GM21360 (cell line): ENCODE measurements around the gene KIDINS220.

Source experiments
- ATAC-seq: cut with Tn5 transposase; IDR thresholded peaks from one replicate; pipeline ENCODE4 v1.9.1; 2021; ENCODE audit warnings: mild to moderate bottlenecking, moderate library complexity; ENCODE audit not compliant: unreplicated experiment

The KIDINS220 gene

DNA sequence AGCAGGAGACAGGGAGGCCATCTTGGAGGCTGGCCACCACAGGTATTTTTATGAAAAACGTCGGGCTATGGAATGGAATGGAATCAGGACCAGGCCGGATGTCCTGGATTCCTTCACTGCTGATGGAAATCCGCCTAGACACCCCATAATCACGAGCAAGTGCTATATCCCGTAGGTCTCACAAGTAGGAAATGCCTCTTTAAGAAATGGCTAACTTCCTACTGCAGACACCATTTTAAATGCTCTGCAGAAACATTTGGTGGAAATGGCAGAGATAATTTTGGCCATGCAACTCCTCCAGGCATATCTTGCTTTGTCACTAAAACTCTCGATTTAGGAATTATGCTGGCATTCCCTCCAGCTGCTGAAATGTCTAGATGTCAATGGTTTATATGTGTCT is 137.6 kb downstream of the KIDINS220 start:
- no peak for ATAC-seq

DNA sequence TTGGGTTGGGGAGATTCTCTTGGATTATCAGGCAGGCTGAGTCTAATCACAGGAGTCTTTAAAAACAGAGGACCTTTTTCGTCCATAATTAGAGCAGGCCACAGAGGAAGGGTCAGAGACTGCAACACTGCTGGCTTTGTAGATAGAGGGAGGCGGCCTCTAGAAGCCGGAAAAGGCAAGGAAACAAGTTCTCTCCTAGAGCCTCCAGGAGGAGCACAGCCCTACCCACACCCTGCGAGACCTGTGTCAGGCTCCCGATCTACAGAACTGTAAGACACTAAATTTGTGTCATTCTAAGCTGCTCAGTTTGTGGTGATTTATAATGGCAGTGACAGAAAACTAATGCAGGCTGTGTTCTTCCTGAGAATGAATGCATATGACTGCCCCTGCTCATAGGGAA is 140.2 kb downstream of the KIDINS220 start:
- no peak for ATAC-seq

DNA sequence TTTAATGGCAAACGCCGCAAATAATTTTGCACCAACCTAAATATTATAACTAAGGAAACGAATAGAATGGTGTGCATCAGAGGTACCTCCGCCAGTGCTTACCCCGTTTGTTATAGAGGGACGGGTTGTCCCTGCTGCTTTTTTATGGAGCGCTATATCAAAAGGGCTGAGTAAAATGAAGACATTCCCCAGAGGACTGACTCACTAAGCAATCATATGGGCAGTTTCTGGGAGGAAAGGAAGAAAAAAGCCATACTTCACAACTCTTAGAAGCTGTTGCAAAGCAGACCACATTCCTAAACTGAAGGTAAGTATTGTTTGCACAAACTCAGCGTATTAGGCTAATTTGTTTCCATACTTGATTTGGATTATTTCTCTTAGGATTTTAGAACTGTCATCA is 142.7 kb downstream of the KIDINS220 start:
- ATAC-seq = no peak

DNA sequence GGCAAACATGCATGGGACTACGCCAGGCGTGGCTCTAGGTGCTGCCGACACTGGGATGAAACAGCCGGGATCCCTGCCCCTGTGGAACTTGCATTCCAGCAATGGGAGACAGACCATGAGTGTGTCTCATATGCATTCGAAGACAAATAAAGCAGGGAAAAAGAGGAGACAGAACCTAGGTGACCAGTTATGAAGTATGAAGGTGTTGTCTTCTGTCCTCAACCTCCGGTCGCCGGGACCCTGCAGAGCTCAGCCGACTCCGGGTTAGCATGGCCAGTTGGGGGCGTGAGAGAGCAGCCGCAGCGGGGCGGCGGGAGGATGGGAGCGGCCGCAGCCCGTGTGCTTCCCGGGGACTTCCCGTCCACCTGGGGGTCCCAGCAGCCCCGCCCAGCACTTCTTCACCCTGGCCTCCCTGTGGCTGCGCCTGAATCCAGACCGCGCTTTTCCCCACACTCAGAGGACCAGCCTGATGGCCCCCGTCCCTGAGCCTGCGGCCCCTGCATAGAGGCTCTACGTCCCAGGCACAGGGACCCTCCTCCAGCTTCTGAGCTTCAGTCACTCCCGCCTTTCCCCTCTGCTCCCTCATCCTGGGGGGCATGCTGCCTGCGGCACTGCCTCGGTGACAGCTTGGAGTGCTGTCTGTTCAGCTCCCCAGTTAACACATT is 144.1 kb downstream of the KIDINS220 start:
- ATAC-seq = no peak

DNA sequence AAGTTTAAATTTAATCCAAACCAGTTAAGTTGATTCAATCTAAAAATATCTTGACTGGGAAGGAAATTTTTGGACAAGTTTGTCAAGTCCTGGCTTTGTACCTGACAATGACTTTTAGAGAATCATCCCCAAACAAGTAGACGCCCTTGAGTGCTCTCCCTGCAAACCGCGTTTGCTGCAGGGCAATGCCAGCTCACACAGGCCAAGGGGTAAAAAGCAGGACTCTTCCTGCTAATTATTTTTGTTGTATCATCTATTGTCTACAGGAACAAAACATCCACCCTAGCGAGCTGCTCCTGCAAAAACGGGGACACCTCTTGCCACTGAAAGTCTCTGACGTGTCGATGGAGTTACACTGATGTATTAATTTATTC is 144.6 kb downstream of the KIDINS220 start:
- no peak for ATAC-seq

DNA sequence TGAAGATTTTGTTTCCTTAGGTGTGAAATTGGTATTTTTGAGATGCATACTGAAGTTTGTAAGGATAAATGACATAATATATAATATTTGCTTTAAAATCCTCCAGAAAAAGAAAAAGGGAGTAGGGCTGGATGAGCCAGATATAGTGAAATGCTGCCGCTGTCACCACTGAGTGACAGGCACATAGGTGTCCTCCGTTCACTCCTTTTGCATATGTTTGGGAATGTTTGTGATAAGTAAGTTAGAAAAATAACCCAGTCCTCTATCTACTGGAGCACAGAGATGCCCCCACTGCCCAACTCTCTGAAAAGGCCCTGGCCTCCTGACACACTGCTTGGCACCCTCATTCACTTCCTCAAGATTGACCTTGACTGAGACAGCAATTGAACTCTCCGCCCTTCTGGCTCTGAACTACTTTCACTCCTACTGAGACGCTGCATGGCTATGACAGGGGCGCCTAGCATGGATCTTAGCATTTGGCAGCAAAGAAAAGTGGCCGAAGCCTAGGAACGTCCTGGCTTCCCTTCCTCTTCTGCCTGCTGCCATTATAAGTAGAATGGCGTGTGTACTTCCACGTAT is 145.5 kb downstream of the KIDINS220 start:
- ATAC-seq = no peak

DNA sequence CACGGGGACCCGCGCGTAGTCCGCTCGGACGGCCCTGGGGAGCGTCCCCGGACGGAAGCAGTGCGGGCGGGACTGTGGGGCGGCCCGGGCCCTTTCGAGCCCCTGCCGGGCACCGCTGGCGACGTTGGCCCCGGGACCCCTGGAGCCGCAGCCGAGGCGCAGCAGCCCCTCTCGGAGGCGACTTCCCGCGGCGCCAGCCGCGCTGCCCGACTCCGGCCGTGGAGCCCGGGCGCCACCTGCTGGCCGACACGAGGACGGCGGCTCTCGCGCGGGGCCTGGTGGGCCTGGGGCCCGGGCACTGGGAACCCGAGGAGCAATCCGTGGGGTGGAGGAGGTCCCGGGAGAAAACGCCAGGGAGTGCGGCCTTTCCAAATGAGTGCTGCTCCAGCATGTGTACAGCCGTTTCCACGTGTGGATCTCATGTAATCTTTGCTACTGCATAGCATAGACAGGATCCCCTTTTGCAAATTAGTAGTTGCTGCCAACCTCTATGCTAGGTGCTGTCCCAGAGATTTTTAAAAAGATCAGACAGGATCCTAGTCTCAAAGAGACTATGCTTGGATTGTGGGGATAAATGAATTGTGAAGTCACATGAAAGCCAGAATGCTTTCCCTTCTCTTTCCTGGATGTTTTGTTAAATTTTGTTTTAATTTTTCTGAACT is 151.6 kb downstream of the KIDINS220 start:
- ATAC-seq = peak; percentile 36

DNA sequence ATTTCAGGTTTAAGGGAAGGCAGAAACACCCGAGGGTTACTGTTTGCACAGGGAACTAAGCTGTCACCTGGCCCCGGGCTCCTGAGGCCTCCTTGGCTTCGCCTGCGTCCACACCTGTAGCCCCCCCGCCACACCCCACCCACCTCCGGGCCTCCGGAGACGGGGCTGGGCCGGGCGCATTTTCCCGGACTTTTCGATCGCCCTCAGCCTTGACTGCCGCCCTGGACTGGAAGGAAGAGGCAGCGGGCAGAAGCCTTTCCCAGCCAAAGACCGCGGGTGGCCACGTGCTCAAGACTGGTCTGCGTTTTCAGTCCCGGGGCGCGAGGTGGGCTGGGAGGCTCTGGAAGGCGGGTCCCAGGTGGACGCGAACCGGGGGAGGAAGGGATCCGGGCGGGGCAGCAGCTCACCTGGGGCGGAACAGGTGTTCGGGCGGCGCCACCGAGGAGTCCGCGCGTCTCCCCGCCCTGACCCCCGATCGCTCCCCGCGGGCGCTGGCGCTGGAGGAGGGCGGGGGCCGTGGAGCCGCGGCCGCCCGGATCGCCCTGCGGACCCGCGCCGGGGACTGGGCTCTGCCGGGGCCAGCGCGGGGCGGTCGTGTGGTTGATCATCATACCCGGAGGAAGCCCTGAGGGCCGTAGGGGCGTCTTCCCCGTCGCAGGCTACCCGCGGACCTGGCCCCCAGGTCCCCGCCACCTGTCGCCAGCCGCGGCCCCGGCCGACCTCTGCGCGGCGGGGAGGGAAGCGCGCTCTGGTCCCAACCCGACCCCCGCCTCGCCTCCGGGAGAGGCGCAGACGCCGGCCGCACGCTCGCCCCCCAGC is 152.3 kb downstream of the KIDINS220 start:
- ATAC-seq = peak; percentile 7

DNA sequence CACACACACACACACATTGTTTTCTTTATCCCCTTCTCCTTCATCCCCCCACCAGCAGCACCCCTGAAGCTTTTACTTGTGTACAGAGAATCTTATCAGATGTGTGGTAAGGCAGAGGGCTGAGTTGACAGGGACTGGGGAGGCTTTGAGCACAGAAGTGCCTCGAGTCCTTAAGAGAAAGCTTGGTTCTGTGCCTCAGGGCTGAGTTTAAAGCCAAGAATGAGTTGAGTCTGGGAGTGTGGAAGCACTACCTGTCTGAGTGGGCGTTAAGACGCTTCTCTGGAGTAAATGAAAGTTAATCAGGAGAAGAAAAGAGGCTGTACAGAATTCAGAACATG is 152.9 kb downstream of the KIDINS220 start:
- ATAC-seq = no peak

DNA sequence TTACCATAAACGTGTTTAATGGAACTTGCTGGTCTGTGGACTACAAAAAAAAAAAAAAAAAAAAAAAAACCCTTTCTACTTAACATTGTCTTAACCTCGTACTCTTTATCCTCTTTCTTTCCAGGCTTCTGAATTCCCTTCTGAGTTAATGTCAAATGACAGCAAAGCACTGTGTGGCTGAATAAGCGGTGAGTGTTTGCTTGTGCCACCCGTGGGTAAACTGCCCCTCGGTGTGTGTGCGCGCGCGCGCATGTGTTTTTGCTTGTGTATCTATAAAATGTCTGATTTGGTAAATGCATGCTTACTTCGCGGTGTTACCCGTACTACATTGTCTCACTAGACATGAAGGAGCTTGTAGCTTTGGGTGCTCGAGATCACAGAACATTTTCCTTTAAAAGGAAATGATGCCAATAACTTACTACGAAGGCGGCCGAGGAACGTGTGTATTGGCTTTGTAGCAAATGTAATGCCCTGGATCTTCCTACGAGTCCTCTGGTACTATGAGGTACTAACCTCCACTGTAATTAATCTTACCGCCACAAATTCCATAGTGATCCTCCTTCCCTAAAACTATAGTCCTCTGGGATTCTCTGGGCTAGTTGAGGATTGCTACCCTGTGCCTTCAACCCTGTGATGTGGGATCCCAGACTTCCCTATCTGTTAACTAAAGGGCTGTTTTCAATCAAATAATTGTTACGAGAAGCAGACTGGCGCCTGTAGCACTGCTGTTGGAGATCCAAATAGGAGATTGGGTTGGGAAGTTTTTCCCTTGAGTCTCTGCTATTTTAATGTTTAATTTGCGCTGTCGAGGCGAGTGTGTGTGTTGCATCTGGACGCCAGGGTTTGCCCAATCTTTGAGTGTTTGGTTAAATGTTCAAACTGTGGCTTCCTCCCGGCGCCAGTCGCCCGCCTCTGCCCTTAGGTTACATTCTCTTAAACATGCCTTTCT is 154.4 kb downstream of the KIDINS220 start:
- ATAC-seq = no peak

DNA sequence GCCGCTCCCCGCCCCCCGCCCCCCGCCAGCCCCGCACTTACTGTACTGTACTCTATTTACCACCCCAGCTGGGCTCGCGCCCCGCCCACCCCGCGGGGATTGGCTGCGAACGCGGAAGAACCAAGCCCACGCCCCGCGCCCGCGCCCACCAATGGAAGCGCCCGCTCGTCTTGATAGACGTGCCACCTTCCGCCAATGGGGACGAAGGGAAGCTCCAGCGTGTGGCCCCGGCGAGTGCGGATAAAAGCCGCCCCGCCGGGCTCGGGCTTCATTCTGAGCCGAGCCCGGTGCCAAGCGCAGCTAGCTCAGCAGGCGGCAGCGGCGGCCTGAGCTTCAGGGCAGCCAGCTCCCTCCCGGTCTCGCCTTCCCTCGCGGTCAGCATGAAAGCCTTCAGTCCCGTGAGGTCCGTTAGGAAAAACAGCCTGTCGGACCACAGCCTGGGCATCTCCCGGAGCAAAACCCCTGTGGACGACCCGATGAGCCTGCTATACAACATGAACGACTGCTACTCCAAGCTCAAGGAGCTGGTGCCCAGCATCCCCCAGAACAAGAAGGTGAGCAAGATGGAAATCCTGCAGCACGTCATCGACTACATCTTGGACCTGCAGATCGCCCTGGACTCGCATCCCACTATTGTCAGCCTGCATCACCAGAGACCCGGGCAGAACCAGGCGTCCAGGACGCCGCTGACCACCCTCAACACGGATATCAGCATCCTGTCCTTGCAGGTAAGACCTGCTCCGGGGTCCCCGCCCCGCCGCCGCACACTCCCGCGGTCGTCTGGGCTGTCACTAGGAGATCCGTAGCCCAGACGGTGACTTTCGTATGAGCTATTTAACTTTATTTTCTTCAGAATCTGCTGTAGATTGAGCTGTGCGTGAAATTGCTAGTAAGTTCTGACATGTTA is 155.4 kb downstream of the KIDINS220 start, which contains the start of gene ID2:
TSS of gene ID2 (plus strand) at position 271 of the 907 bp plus-strand sequence. CDS start at position 381, 110 bp downstream.
- peak; percentile 53 for ATAC-seq

DNA sequence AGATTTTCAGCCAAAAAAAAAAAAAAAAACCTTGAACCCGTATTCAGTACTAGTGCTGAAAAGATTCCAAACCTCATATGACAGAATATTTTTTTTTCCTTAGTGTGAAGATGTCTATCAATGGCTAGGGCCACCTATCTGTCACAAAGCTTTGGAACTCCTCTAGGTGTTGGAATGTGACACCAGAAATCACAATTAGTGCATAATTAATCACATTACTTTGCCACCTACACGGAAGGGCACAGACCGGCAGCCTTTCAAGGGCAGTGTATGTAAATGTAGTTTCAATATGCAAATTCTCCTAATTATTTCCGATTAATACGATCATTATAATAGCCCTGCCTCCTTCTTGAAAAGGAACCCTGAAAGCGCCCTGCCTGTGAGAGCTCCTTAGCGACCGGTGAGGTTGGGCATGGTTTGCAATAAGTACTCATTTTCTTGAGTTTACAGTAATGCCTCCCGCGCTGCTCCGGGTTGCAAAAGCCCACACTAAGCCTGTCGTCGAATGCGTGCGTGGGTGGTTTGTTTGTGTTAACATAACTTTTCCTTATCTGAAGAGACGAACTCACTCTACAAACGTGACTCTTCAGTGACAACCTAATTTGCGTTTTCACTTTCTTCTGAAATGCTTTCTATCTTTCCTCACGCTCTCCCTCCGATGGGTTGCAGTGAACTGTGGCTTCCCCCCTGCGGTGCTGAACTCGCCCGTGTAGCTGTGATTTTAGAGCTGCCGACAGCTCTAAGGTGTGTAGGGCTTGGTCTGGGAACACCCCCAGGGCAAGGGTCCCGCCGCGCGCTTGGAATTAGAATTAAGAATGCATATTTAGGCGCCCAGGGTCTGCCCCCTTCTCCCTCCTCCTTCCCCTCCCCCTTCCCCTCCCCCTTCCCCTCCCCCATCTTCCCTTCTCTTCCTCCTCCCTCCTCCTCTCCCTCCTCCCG is 156.3 kb downstream of the KIDINS220 start:
- no peak for ATAC-seq

DNA sequence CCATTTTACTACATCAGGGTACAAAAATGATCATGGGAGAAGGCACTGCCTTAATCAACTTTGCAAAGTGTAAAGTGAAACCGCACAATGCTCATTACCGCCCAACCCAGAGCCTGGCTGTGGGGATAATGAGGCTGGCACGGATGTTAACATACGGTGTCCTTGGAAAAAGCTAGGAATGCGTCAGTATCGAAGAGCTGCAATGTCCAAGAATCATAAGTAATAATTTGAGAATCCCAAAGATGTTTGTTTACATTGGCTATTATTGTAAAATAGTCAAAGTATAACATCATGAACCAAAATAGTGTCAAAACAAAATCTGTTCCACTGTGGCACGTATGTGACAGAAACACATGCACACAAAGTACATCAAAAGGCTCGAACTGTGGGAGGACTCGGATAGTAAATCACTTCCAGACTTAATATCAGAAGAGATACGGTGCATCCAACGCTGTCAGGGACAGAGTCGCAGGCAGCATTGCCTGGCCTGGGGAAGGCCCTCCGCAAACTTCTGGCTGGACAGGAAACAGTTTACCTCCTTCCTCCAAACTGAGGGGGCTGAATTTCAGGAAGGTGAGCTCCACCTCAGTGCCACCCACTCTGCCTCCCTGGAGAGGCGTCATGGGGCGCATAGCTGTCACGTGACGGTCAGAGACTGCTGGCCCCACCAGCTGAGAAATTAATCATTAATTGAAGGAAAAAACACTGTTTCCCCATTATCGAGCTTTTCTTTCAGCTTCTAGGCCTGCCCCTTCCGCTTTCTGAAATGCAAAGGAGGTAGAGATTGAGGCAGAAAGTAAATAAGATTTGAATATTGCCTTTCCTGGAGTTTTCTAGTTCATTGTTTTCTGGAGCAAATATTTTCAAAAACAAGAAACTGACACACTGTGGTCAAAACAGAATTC is 157.3 kb downstream of the KIDINS220 start:
- ATAC-seq = no peak

DNA sequence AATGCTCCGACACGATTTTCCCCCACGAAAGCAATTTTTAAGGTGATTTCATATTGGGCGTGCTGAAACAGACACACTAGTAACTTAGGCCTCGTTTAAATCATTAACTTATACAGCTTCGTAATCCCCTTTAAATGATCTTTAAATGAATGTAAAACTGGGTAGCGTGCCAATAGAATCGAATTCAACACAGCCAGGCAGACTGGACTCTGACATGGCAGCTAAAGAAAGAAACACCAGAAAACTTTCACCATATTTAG is 157.9 kb downstream of the KIDINS220 start:
- no peak for ATAC-seq
